DND-41 (cell line): ENCODE results near the gene AHRR.

Experiments
- ATAC-seq: fragments of 200-7000 bp; cut with Tn5 transposase; 3 replicates; pipeline ENCODE4 v1.9.1; 2021; ENCODE audit warnings: low read depth; ENCODE audit not compliant: insufficient read depth
- DNase-seq: peaks from one replicate; pipeline ENCODE4 v3.0.0-alpha.2; 2020
- H2AFZ ChIP-seq: 2 replicates; pipeline ENCODE4 v1.6.0; 2012; ENCODE audit warnings: low read depth, low read length
- H3K27ac ChIP-seq: 2 replicates; pipeline ENCODE4 v1.5.1; 2012; ENCODE audit warnings: low read length, inconsistent platforms
- H3K27me3 ChIP-seq: fragments of 200-600 bp; sonication (generic); 2 replicates; pipeline ENCODE4 v1.6.0; 2012; ENCODE audit warnings: low read length, mild to moderate bottlenecking, inconsistent platforms; ENCODE audit not compliant: insufficient read depth, poor library complexity
- H3K36me3 ChIP-seq: 2 replicates; pipeline ENCODE4 v1.5.1; 2012; ENCODE audit warnings: low read length, inconsistent platforms; ENCODE audit not compliant: insufficient read depth
- H3K4me1 ChIP-seq: 2 replicates; pipeline ENCODE4 v1.5.1; 2012; ENCODE audit warnings: mild to moderate bottlenecking, low read length; ENCODE audit not compliant: insufficient read depth
- H3K4me2 ChIP-seq: 2 replicates; pipeline ENCODE4 v1.6.0; 2012; ENCODE audit warnings: mild to moderate bottlenecking, moderate library complexity, low read length, inconsistent platforms; ENCODE audit not compliant: insufficient read depth
- H3K4me3 ChIP-seq, 2 experiments: fragments of 200-600 bp in 1 of 2; shearing (Covaris generic) in 1 of 2; 2 replicates each; pipeline ENCODE4 v1.5.1; 2012 to 2016; ENCODE audit warnings: inconsistent platforms in 2 of 2, low read length in 2 of 2, mild to moderate bottlenecking in 2 of 2, low read depth in 1 of 2, moderate library complexity in 1 of 2
- H3K79me2 ChIP-seq: 2 replicates; pipeline ENCODE4 v1.6.0; 2012; ENCODE audit warnings: low read length, inconsistent platforms; ENCODE audit not compliant: insufficient read depth
- H3K9ac ChIP-seq: 2 replicates; pipeline ENCODE4 v1.6.0; 2012; ENCODE audit warnings: low read depth, mild to moderate bottlenecking, inconsistent platforms, low read length, moderate library complexity
- H3K9me3 ChIP-seq: 2 replicates; pipeline ENCODE4 v1.5.1; 2012; ENCODE audit warnings: low read length, moderate library complexity, mild to moderate bottlenecking, inconsistent platforms; ENCODE audit not compliant: insufficient read depth, severe bottlenecking
- H4K20me1 ChIP-seq: 2 replicates; pipeline ENCODE4 v1.6.0; 2012; ENCODE audit warnings: low read length; ENCODE audit not compliant: insufficient read depth
- EZH2 ChIP-seq: IDR thresholded peaks from 3 replicates; pipeline ENCODE4 v1.6.1; 2012; ENCODE audit warnings: borderline replicate concordance, low read depth, mild to moderate bottlenecking, moderate library complexity, low read length, inconsistent platforms; ENCODE audit not compliant: severe bottlenecking
- TF ChIP-seq, protein P1 (sequence below): IDR thresholded peaks from 2 replicates; pipeline ENCODE4 v1.5.1; 2012; ENCODE audit warnings: borderline replicate concordance, low read length, moderate library complexity, mild to moderate bottlenecking; ENCODE audit not compliant: poor library complexity, severe bottlenecking; ENCODE audit errors: extremely low read depth

AHRR gene

DNA sequence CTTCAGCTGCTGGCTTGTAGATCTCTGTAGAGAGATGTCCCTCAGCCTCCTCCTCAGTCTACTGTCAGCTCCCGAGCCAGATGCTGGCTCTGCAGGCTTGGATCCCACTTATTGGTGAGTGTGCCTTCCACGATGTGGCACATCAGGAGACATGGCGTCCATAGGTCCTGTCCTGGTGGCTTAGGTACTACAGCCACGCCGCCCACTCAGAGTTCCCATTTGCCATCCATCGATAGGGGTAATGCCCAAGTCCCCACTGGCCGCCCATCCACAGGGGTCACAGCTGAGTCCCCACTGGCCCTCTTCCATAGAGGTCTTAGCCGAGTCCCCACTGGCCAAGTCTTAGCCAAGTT is 138.7 kb downstream of the AHRR start:
- Histone ChIP-seq H4K20me1 (peaks cover 20% of the 10 kb centered on the region), H3K4me2 (no peak overlapping the region), H3K9me3 (no peaks in the 10 kb centered on the region), H2AFZ (no peak overlapping the region), H3K79me2 (peaks cover 26% of the 10 kb centered on the region), H3K4me1 (no peaks in the 10 kb centered on the region), H3K36me3 (peaks cover 91% of the 10 kb centered on the region), H3K27ac (no peak overlapping the region), H3K27me3 (no peaks in the 10 kb centered on the region), H3K9ac (no peak overlapping the region), H3K4me3 (no peak overlapping the region)
- no peak for DNase-seq
- ATAC-seq = no peak
- TF ChIP-seq, protein P1, sequence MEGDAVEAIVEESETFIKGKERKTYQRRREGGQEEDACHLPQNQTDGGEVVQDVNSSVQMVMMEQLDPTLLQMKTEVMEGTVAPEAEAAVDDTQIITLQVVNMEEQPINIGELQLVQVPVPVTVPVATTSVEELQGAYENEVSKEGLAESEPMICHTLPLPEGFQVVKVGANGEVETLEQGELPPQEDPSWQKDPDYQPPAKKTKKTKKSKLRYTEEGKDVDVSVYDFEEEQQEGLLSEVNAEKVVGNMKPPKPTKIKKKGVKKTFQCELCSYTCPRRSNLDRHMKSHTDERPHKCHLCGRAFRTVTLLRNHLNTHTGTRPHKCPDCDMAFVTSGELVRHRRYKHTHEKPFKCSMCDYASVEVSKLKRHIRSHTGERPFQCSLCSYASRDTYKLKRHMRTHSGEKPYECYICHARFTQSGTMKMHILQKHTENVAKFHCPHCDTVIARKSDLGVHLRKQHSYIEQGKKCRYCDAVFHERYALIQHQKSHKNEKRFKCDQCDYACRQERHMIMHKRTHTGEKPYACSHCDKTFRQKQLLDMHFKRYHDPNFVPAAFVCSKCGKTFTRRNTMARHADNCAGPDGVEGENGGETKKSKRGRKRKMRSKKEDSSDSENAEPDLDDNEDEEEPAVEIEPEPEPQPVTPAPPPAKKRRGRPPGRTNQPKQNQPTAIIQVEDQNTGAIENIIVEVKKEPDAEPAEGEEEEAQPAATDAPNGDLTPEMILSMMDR = no peak
- TF ChIP-seq EZH2 = no peak

DNA sequence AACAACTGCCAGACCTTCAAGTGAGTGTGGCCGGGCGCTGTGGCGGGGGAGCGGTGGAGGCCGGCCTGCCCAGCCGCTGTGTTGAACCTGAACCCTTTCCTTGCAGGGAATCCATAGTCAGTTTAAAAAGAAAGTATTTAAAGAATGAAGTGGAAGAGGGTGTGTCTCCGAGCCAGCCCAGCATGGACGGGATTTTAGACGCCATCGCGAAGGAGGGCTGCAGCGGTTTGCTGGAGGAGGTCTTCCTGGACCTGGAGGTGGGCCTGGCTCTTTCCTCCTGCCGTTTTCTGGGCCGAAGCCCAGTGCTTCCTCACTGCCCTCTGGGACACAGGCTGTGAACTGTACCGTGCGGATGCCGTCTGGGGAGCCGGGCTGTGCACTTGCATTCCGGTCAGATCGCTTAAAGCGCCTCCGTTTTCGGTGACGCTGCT is 140.6 kb downstream of the AHRR start:
- peaks cover 11% of the 10 kb centered on the region; the same call in 1 of the 2 replicates for H3K79me2 ChIP-seq
- DNase-seq (no peak), ATAC-seq (no peak)
- H3K9ac ChIP-seq = no peak overlapping the region
- H4K20me1 ChIP-seq = peaks cover 12% of the 10 kb centered on the region
- no peaks in the 10 kb centered on the region for H3K4me1 ChIP-seq
- H3K9me3 ChIP-seq = no peaks in the 10 kb centered on the region
- peaks cover 85% of the 10 kb centered on the region for H3K36me3 ChIP-seq
- no peak overlapping the region for H3K4me3 ChIP-seq
- H3K27ac ChIP-seq = no peak overlapping the region
- TF ChIP-seq, protein P1 = no peak
- no peak for TF ChIP-seq EZH2
- no peak overlapping the region for H3K4me2 ChIP-seq
- H2AFZ ChIP-seq = no peak overlapping the region
- H3K27me3 ChIP-seq = no peaks in the 10 kb centered on the region

DNA sequence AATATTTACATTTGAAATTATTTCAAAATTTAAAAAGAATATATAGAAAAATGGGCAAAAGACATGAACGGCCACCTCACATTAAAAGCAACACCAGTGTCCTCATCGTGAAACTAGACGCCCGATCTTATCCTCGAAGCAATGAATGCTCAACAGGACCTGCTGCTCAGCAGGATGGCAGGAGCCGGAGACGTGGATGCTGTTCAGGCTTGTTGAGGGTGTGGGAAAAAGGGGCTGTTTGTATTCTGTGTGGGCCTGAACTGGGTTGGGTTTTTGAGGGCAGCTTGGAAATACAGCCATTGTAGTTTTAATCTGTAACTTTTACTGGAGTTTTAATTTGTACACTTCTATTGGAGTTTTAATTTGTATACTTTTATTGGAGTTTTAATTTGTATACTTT is 141.8 kb downstream of the AHRR start:
- Histone ChIP-seq H3K79me2 (0 out of 2 replicates have a peak, but pooled peaks cover 4% of the 10 kb centered on the region), H3K9me3 (no peaks in the 10 kb centered on the region), H3K4me3 (no peak overlapping the region), H3K4me2 (no peak overlapping the region), H3K4me1 (no peaks in the 10 kb centered on the region), H3K9ac (no peak overlapping the region), H3K36me3 (peaks cover 73% of the 10 kb centered on the region), H3K27ac (no peak overlapping the region), H2AFZ (no peak overlapping the region), H4K20me1 (peaks cover 7% of the 10 kb centered on the region), H3K27me3 (no peaks in the 10 kb centered on the region)
- no peak for DNase-seq
- TF ChIP-seq, protein P1 = no peak
- no peak for TF ChIP-seq EZH2
- ATAC-seq = no peak

DNA sequence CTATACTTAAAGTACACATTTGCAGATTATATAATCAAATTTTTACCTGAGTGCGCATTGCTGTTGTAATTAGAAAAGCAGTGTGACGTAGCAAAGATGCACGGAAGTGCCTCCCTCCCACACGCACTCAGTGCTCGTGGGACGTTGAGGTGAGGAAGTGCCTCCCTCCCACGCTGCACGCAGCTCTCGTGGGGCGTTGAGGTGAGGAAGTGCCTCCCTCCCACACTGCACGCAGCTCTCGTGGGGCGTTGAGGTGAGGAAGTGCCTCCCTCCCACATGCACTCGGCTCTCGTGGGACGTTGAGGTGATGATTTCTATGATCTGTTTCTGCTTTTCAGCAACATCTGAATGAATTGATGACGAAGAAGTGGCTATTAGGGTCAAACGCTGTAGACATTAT is 142.4 kb downstream of the AHRR start:
- peaks cover 66% of the 10 kb centered on the region for H3K36me3 ChIP-seq
- no peaks in the 10 kb centered on the region for H3K9me3 ChIP-seq
- H3K9ac ChIP-seq = no peak overlapping the region
- no peak overlapping the region for H3K4me3 ChIP-seq
- H3K79me2 ChIP-seq = no peaks in the 10 kb centered on the region
- H3K27me3 ChIP-seq = no peaks in the 10 kb centered on the region
- peaks cover 7% of the 10 kb centered on the region for H4K20me1 ChIP-seq
- ATAC-seq (no peak), DNase-seq (no peak)
- TF ChIP-seq EZH2 = no peak
- TF ChIP-seq, protein P1 = no peak
- H3K27ac ChIP-seq = no peak overlapping the region
- no peak overlapping the region for H3K4me2 ChIP-seq
- H2AFZ ChIP-seq = no peak overlapping the region
- no peaks in the 10 kb centered on the region for H3K4me1 ChIP-seq
